SK-N-MC (cell line): ENCODE data around the gene MPPE1.

Experiments
- DNase-seq: peaks from one replicate; pipeline ENCODE4 v3.0.0-alpha.2; 2011; ENCODE audit warnings: low read depth, low spot score
- H3K27ac ChIP-seq: fragments of 200-600 bp; sonication (generic); 2 replicates; pipeline ENCODE4 v1.5.1; 2016; ENCODE audit warnings: mixed run types
- H3K36me3 ChIP-seq: fragments of 200-600 bp; sonication (generic); 2 replicates; pipeline ENCODE4 v1.6.1; 2017; ENCODE audit warnings: antibody characterized with exemption, low read length, mixed read lengths; ENCODE audit not compliant: insufficient read depth
- H3K4me3 ChIP-seq: fragments of 200-600 bp; sonication (generic); 2 replicates; pipeline ENCODE4 v1.5.1; 2016
- H3K9ac ChIP-seq: fragments of 200-600 bp; sonication (generic); 2 replicates; pipeline ENCODE4 v1.8.0; 2017; ENCODE audit warnings: mixed run types, mixed read lengths; ENCODE audit not compliant: insufficient read length
- H3K9me3 ChIP-seq: fragments of 200-600 bp; sonication (generic); 2 replicates; pipeline ENCODE4 v1.6.1; 2017; ENCODE audit warnings: low read depth, mild to moderate bottlenecking, antibody characterized with exemption, low read length, moderate library complexity, mixed read lengths
- EZH2 ChIP-seq: fragments of 200-600 bp; sonication (generic); IDR thresholded peaks from one replicate; pipeline ENCODE4 v1.6.1; 2017; ENCODE audit warnings: antibody characterized with exemption
- FOXP2 ChIP-seq: optimal IDR thresholded peaks from 2 replicates; pipeline ENCODE3; 2011; ENCODE audit warnings: mild to moderate bottlenecking, moderate library complexity; ENCODE audit not compliant: insufficient read depth; ENCODE audit errors: extremely low read length, control extremely low read depth
- POLR2AphosphoS5 ChIP-seq: IDR thresholded peaks from 2 replicates; pipeline ENCODE4 v1.6.1; 2012; ENCODE audit warnings: mild to moderate bottlenecking, low read depth, low read length, borderline replicate concordance

The MPPE1 gene

GRCh38 chr18:11880586-11881304, 27.4 kb downstream of the MPPE1 start:
- no peak for DNase-seq
- H3K4me3 ChIP-seq, result no peak overlapping the region
- H3K9ac ChIP-seq, result no peak overlapping the region
- H3K27ac ChIP-seq, result no peak overlapping the region
- TF ChIP-seq POLR2AphosphoS5, result no peak
- no peak for TF ChIP-seq FOXP2
- TF ChIP-seq EZH2, result no peak
- no peaks in the 10 kb centered on the region for H3K9me3 ChIP-seq
- H3K36me3 ChIP-seq, result no peaks in the 10 kb centered on the region

- TF ChIP-seq FOXP2 (no peak), EZH2 (no peak), POLR2AphosphoS5 (no peak)
- Histone ChIP-seq H3K9me3 (no peaks in the 10 kb centered on the region), H3K36me3 (no peaks in the 10 kb centered on the region), H3K4me3 (no peak overlapping the region), H3K9ac (no peak overlapping the region), H3K27ac (no peak overlapping the region)
- no peak for DNase-seq
Measured at GRCh38 chr18:11877497-11878135, 30.5 kb downstream of the MPPE1 start.

GRCh38 chr18:11874676-11875075, 33.4 kb downstream of the MPPE1 start:
- TF ChIP-seq EZH2 (no peak), FOXP2 (no peak), POLR2AphosphoS5 (no peak)
- Histone ChIP-seq H3K4me3 (no peak overlapping the region), H3K9me3 (no peaks in the 10 kb centered on the region), H3K27ac (no peak overlapping the region), H3K36me3 (no peaks in the 10 kb centered on the region), H3K9ac (no peak overlapping the region)
- no peak for DNase-seq

GRCh38 chr18:11873670-11874340, 34.3 kb downstream of the MPPE1 start:
- Histone ChIP-seq H3K9ac (no peak overlapping the region), H3K4me3 (no peak overlapping the region), H3K27ac (no peak overlapping the region), H3K9me3 (no peaks in the 10 kb centered on the region), H3K36me3 (no peaks in the 10 kb centered on the region)
- no peak for TF ChIP-seq FOXP2
- TF ChIP-seq POLR2AphosphoS5, result no peak
- no peak for TF ChIP-seq EZH2
- DNase-seq, result no peak

- Histone ChIP-seq H3K9ac (no peak overlapping the region), H3K27ac (no peak overlapping the region), H3K4me3 (no peak overlapping the region), H3K36me3 (no peaks in the 10 kb centered on the region), H3K9me3 (no peaks in the 10 kb centered on the region)
- TF ChIP-seq POLR2AphosphoS5 (no peak), EZH2 (no peak), FOXP2 (no peak)
- no peak for DNase-seq
Measured at GRCh38 chr18:11872479-11873136, 35.5 kb downstream of the MPPE1 start.

GRCh38 chr18:11871501-11871900, 36.6 kb downstream of the MPPE1 start:
- Histone ChIP-seq H3K9me3 (no peaks in the 10 kb centered on the region), H3K9ac (no peak overlapping the region), H3K27ac (no peak overlapping the region), H3K4me3 (no peak overlapping the region), H3K36me3 (no peaks in the 10 kb centered on the region)
- no peak for DNase-seq
- no peak for TF ChIP-seq POLR2AphosphoS5
- TF ChIP-seq FOXP2, result no peak
- no peak for TF ChIP-seq EZH2

- TF ChIP-seq EZH2 (no peak), POLR2AphosphoS5 (no peak), FOXP2 (no peak)
- H3K9me3 ChIP-seq, result no peaks in the 10 kb centered on the region
- DNase-seq, result no peak
- no peak overlapping the region for H3K9ac ChIP-seq
- H3K36me3 ChIP-seq, result no peaks in the 10 kb centered on the region
- no peak overlapping the region for H3K27ac ChIP-seq
- no peak overlapping the region for H3K4me3 ChIP-seq
Measured at GRCh38 chr18:11868230-11868629, 39.9 kb downstream of the MPPE1 start.

GRCh38 chr18:11866764-11867163, 41.4 kb downstream of the MPPE1 start:
- TF ChIP-seq FOXP2, result no peak
- no peak for TF ChIP-seq POLR2AphosphoS5
- no peak for TF ChIP-seq EZH2
- H3K27ac ChIP-seq, result no peak overlapping the region
- no peaks in the 10 kb centered on the region for H3K9me3 ChIP-seq
- H3K36me3 ChIP-seq, result no peaks in the 10 kb centered on the region
- no peak overlapping the region for H3K9ac ChIP-seq
- no peak overlapping the region for H3K4me3 ChIP-seq
- DNase-seq, result no peak

GRCh38 chr18:11866329-11866728, 41.8 kb downstream of the MPPE1 start:
- Histone ChIP-seq H3K36me3 (no peaks in the 10 kb centered on the region), H3K9ac (no peak overlapping the region), H3K4me3 (no peak overlapping the region), H3K27ac (no peak overlapping the region), H3K9me3 (no peaks in the 10 kb centered on the region)
- TF ChIP-seq FOXP2, result no peak
- no peak for TF ChIP-seq POLR2AphosphoS5
- no peak for TF ChIP-seq EZH2
- no peak for DNase-seq
